ENCODE data around the gene RNF19B.

The RNF19B gene

DNA sequence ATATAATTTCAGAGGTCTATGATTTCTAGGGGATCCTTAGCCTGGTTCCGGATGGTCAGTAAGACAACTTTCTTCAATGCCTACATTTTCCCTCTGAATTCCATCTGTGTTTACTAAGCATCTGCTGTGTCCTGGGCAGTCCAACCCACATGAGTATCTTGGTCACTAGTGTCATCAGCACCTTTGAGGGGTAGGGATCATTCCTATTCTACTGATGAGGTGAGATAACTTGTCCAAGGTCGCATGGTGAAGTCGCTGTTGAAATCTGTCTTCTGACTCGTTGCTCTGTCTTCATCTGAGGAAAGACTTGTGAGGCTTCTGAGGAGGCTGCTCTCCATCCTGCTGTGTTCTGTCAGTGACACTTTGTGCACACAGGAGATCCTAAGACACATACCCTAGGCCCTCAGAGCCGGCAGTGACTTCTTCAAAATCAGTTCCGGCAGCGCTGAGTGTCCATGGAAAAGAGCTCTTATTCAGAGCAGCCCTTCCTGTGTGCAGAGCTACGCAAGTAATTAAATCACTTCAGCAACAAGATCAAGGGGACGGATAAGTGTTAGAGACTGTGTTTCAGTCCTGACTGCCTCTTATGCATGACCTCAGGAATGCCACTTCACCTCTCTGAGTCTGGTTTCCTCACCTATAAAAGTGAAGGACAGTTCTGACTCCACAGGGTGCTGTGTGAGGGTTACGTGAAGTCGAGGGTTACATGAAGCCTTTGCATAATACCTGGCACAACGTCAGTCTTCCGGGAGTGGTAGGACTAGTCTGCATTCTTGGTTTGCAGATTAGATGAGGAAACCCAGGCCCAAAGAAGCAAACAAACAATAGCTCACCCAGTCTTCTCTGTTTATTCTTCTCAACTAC, 43.7 kb upstream of the RNF19B start:
- no peak for DNase-seq (ENCODE audit: extremely low read depth, low read depth)
- TF ChIP-seq CTCF (IDR thresholded peaks at IDR 0.05; ENCODE audit: low read depth, low read length, missing control alignments): no peak
- no peak overlapping the region for H3K4me3 ChIP-seq (replicated peaks; ENCODE audit: low read depth, low read length)

GRCh38 chr1:33007190-33008050, 42.8 kb upstream of the RNF19B start:
- TF ChIP-seq CTCF (IDR thresholded peaks at IDR 0.05; ENCODE audit: low read depth, low read length, missing control alignments): peak; percentile 58
- DNase-seq (ENCODE audit: extremely low read depth, low read depth): peak; percentile 75
- H3K4me3 ChIP-seq (replicated peaks; ENCODE audit: low read depth, low read length): no peak overlapping the region

DNA sequence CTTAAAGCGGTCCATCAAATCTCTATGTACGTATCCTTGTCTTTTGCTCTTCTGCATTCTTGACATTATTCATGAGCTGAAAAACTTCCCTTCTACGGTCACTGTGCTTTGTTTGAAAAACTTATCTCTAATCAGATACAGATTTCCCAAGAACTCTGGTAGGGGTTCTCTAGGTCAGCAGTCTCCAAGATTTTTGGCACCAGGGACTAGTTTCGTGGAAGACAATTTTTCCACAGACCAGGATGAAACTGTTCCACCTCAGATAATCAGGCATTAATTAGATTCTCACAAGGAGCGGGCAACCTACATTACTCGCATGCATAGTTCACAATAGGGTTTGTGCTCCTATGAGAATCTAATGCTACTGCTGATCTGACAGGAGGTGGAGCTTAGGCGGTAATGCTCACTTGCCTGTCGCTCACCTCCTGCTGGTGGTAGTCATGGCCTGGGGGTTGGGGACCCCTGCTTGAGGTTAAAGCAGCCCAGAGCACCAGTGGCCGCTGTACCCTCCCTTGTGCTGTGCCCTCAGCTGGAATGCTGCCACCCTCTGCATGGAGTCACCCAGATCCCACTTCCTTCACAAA, 41.3 kb upstream of the RNF19B start:
- H3K4me3 ChIP-seq (replicated peaks; ENCODE audit: low read depth, low read length): no peak overlapping the region
- no peak for TF ChIP-seq CTCF (IDR thresholded peaks at IDR 0.05; ENCODE audit: low read depth, low read length, missing control alignments)
- no peak for DNase-seq (ENCODE audit: extremely low read depth, low read depth)

DNA sequence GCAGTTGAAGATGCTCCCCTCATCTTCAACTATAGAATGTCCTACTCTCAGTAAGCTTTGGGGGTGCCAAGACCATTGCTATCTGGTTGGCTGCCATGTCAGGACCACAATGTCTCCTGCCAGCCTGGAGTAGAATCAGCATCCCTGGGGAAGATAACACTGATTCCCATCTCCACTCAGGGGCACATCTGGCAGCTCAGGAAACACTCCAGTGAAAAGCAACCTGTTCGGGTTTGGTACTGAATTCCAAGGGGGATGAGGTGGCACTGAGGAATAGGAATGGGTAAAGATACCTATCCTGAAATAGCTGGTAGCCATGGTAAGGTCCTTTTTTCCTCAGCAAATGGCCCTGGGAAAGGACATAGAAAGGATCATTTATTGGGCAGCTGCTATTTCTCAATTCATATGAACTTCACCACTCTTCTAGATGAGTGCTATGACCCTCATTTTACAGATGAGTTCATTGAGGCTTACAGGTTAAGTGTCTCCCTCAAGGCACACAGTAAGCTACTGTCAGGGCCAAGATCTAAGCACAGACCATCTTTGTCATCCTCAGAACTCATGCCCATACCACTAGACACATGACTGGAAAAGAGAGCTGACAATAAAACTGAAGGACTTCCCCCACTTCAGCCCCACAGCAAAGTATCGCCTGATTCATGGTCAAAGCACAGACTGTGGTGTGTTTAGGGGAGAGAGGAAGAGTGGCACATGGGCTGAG, 40.7 kb upstream of the RNF19B start:
- no peak for DNase-seq (ENCODE audit: extremely low read depth, low read depth)
- TF ChIP-seq CTCF (IDR thresholded peaks at IDR 0.05; ENCODE audit: low read depth, low read length, missing control alignments): no peak

GRCh38 chr1:33004613-33005012, 40.0 kb upstream of the RNF19B start:
- DNase-seq (ENCODE audit: extremely low read depth, low read depth): no peak
- H3K4me3 ChIP-seq (replicated peaks; ENCODE audit: low read depth, low read length): no peak overlapping the region
- TF ChIP-seq CTCF (IDR thresholded peaks at IDR 0.05; ENCODE audit: low read depth, low read length, missing control alignments): no peak

More for the DNA sequence above, 40.7 kb upstream of the RNF19B start:
- H3K4me3 ChIP-seq (replicated peaks; ENCODE audit: low read depth, low read length): no peak overlapping the region

DNA sequence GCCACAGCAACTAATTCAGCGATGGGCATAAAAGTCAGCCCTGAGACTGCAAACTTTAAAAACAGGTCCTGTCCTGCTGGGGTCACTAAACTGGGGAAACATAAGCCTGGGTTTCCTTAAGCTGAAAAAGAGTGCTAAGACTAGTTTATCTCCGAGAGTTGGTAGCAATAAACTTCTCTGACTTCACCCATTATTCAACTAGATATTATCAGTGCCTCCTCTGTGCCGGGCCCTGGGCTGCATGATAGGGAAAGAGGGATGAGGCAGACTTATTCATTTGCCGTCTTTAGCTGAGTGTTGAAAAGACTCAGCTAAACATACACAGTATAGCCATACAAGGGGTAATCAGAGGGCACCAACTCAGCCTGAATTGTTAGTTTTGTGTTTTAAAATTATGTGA, 39.0 kb upstream of the RNF19B start:
- no peak for DNase-seq (ENCODE audit: extremely low read depth, low read depth)
- no peak overlapping the region for H3K4me3 ChIP-seq (replicated peaks; ENCODE audit: low read depth, low read length)
- TF ChIP-seq CTCF (IDR thresholded peaks at IDR 0.05; ENCODE audit: low read depth, low read length, missing control alignments): no peak
